Measurements from ENCODE around the gene POFUT2. TPM values are rescaled to one million over a fixed set of nuclear protein-coding genes. Genes with fewer than 3 reads are reported as not detected.

POFUT2 gene
- total RNA-seq, 1 donor from 2014 or later = 62.5 TPM

DNA sequence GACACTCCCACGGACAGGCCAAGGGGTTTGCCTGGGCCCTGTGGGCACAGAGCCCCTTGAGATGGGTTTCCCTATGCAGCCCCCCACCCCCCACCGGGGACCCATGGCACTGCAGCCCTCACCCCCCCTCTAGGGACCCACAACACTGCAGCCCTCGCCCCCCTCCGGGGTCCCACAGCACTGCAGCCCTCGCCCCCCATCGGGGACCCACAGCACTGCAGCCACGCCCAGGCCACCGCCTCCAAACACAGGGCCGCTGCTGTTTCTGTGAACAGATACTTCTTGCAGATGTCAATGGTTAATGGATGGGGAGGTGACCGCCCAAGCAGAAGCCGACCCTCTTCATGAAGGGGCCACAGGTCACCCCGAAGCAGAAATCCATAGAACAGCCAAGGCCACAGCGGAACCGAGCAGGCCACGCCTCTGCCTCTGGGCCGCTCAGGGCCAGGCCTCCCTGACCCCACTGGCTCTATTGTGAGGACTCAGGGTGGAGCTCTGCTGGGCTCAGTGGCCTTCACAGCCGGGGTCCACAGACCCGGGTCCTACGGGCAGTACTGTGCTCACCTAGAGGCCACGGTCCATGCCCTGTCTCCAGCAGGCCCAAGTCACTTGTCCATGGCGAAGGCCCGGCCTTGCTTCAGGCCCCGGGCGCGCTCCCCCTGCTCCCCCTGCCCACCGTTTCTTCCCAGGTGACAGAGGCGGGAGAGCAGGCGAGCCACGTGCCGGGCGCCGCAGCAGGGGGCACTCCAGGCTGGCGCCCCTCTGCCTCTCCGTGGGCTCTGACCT is 4.1 kb upstream of the POFUT2 start:
- H3K27me3 Mint-ChIP-seq (ENCODE audit: low read depth) = no peaks in the 10 kb centered on the region

DNA sequence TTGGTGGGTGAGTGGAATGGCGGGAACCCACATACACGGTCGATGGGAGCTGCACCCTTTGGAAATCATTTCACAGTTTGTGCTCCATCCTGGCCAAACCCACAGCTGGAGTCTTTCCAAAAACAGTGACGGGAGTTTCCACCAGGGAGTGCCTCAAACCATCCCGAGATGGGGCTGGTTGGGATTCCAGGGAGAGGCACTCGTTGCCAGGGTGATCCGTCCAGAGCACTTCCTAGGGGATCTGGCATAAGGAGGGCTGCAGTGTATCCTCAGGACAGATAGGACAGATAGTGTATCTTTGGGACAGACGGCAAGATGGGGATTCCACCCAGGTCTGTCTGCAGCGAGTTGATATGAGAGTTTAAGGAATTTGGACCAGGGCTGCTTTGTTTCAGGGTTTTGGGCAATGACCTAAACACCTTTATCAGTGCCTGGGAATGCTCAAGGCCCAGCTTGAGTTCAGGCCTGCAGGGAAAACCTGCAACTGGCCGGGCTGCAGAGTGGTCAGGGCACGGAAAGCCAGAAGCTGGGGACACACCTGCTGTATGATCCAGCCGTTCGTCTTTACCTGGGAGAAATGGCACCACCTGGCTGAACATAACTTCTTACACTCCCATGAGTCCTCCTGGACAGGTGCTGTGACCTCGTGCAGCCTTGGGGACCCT is 3.4 kb upstream of the POFUT2 start:
- no peaks in the 10 kb centered on the region for H3K9me3 Mint-ChIP-seq
- H3K36me3 Mint-ChIP-seq = peaks cover 3% of the 10 kb centered on the region
- peaks cover 57% of the 10 kb centered on the region for H3K4me1 Mint-ChIP-seq
- peak in 1 of 2 experiments; percentile 37 for DNase-seq (ENCODE audit: low spot score in 2 of 2, unreplicated experiment in 2 of 2)
- H3K27me3 Mint-ChIP-seq (ENCODE audit: low read depth) = no peaks in the 10 kb centered on the region
- peak overlapping the region; percentile 61 for H3K27ac Mint-ChIP-seq
- TF ChIP-seq, protein P1, sequence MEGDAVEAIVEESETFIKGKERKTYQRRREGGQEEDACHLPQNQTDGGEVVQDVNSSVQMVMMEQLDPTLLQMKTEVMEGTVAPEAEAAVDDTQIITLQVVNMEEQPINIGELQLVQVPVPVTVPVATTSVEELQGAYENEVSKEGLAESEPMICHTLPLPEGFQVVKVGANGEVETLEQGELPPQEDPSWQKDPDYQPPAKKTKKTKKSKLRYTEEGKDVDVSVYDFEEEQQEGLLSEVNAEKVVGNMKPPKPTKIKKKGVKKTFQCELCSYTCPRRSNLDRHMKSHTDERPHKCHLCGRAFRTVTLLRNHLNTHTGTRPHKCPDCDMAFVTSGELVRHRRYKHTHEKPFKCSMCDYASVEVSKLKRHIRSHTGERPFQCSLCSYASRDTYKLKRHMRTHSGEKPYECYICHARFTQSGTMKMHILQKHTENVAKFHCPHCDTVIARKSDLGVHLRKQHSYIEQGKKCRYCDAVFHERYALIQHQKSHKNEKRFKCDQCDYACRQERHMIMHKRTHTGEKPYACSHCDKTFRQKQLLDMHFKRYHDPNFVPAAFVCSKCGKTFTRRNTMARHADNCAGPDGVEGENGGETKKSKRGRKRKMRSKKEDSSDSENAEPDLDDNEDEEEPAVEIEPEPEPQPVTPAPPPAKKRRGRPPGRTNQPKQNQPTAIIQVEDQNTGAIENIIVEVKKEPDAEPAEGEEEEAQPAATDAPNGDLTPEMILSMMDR (IDR thresholded peaks at IDR 0.05; ENCODE audit: unreplicated experiment) = no peak
- H3K4me3 Mint-ChIP-seq = no peak overlapping the region

More for the DNA sequence above, 4.1 kb upstream of the POFUT2 start:
- TF ChIP-seq, protein P1 (IDR thresholded peaks at IDR 0.05; ENCODE audit: unreplicated experiment) = no peak
- Mint-ChIP-seq H3K36me3 (peaks cover 3% of the 10 kb centered on the region), H3K27ac (no peak overlapping the region), H3K9me3 (no peaks in the 10 kb centered on the region), H3K4me1 (peaks cover 59% of the 10 kb centered on the region), H3K4me3 (no peak overlapping the region)
- DNase-seq (ENCODE audit: low spot score in 2 of 2, unreplicated experiment in 2 of 2) = peak in 1 of 2 experiments; percentile 39

DNA sequence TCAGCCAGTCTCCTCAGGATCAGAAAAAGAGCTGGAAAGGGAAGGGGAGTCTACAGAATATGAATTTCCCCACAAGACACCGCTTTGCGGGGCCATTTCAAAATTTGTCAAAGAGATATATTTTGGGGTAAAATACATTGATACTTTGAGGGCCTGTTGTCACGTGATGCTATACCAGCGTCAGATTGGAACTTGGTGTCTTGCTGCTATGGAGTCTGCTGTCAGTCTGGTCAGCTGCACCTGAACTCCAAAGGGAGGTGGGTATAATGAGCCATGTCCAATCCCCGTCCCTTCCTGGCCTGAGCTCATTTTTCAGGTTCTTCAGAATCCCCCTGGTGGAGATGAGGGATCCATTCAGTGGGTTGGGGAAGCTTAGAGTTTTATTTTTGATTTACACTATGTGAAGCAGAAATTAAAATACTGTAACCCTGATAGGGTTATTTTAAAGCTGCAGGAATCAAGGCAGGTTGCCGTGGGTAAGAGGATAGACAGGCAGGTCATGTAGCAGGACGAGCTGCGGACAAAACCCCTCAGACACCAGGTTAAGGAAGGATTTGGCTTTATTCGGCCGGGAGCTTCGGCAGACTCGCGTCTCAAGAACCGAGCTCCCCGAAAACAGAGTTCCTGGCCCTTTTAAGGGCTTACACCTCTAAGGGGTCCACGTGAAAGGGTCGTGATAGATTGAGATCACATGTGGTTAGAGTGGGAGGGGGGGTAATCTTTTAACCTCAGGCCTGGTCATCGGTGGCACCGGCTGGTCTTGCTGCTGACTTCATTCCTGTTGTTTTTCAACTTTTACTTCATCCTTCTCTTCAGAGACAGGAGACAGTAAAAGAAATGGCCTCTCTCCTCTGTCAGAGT is 2.2 kb upstream of the POFUT2 start:
- Mint-ChIP-seq H3K27me3 (ENCODE audit: low read depth) (no peaks in the 10 kb centered on the region), H3K4me1 (peaks cover 48% of the 10 kb centered on the region), H3K9me3 (no peaks in the 10 kb centered on the region), H3K4me3 (peak overlapping the region; percentile 59), H3K27ac (peak overlapping the region; percentile 79), H3K36me3 (peaks cover 11% of the 10 kb centered on the region)
- TF ChIP-seq, protein P1 (IDR thresholded peaks at IDR 0.05; ENCODE audit: unreplicated experiment) = no peak
- peak in 1 of 2 experiments; percentile 35 for DNase-seq (ENCODE audit: low spot score in 2 of 2, unreplicated experiment in 2 of 2)

DNA sequence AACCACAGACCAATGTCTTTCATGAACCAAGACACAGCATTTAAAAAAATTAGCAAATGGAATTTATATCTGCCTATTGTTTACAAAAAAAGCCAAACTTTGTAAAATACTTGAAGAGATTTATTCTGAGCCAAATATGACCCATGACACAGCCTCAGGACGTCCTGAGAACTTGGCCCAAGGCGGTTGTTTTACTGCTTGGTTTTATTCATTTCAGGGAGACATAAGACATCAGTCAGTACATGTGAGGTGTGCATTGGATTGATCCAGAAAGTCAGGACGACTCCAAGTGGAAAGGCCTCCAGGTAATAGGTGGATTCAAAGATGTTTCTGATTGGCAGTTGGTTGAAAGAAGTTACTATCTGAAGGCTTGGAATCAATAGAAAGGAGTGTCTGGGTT is 1.4 kb upstream of the POFUT2 start:
- TF ChIP-seq, protein P1 (IDR thresholded peaks at IDR 0.05; ENCODE audit: unreplicated experiment) = peak; percentile 1
- peak overlapping the region; percentile 59 for H3K4me3 Mint-ChIP-seq
- H3K9me3 Mint-ChIP-seq = no peaks in the 10 kb centered on the region
- peaks cover 11% of the 10 kb centered on the region for H3K36me3 Mint-ChIP-seq
- DNase-seq (ENCODE audit: low spot score in 2 of 2, unreplicated experiment in 2 of 2) = peak in 1 of 2 experiments; percentile 16
- H3K4me1 Mint-ChIP-seq = peaks cover 41% of the 10 kb centered on the region
- no peaks in the 10 kb centered on the region for H3K27me3 Mint-ChIP-seq (ENCODE audit: low read depth)
- H3K27ac Mint-ChIP-seq = no peak overlapping the region

DNA sequence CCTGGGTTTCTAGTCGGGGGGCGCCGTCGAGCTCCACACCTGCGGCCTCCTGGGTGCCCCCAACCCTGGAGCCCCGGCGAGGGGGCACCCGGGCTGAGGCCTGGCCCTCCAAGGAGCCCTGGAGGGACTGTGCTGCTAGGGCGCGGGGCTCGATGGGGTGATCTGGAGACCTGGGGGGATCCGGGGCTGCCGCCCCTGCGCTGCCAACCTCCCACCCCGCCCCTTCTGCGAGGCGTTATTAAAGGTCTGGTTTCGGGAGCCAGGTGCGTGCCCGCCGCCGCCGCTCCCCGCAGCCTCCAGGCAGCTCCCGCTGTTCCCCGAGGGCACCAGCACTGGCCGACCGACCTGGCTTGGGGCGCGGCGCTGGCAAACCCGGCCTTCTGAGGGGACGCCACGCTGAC is 746 bp upstream of the POFUT2 start:
- no peaks in the 10 kb centered on the region for H3K27me3 Mint-ChIP-seq (ENCODE audit: low read depth)
- H3K4me1 Mint-ChIP-seq = peaks cover 36% of the 10 kb centered on the region
- DNase-seq (ENCODE audit: low spot score in 2 of 2, unreplicated experiment in 2 of 2) = peak in 1 of 2 experiments; percentile 48
- peaks cover 11% of the 10 kb centered on the region for H3K36me3 Mint-ChIP-seq
- no peaks in the 10 kb centered on the region for H3K9me3 Mint-ChIP-seq
- TF ChIP-seq, protein P1 (IDR thresholded peaks at IDR 0.05; ENCODE audit: unreplicated experiment) = no peak
- H3K27ac Mint-ChIP-seq = no peak overlapping the region
- peak overlapping the region; percentile 59 for H3K4me3 Mint-ChIP-seq
